Smooth muscle cell of trachea (primary cell): ENCODE data around the gene GAB2. TPM values are rescaled to one million over a fixed set of nuclear protein-coding genes. Genes with fewer than 3 reads are reported as not detected.

Source experiments
- total RNA-seq: library from RNA; depleted of rRNA; stranded (reverse); fragments of >200 nt; gene quantifications from 2 replicates; pipeline ENCODE4 v1.2.1, GENCODE V29; 2014

Gene GAB2
- 8.6 and 16.4 TPM in 2 replicates for total RNA-seq

GRCh38 chr11:78417175-78417887 lies at the start of gene GAB2:
TSS of gene GAB2 (minus strand) at chr11:78417820. CDS start at chr11:78417720, 100 bp downstream.

GRCh38 chr11:78188286-78189173 lies 229.1 kb downstream of the GAB2 start, which contains the start of the genes KCTD21 and USP35:
TSS of gene KCTD21 (minus strand) at chr11:78188626. CDS start at chr11:78174554, 14,072 bp downstream.
TSS of gene USP35 (plus strand) at chr11:78188919. CDS start at chr11:78196246, 7,327 bp downstream.

Other genes starting within 250 kb of the GAB2 start
- 15.9 and 16.9 TPM in 2 replicates for gene KCTD21, start 229.2 kb downstream of the GAB2 start, total RNA-seq
- 18.9 and 19.7 TPM in 2 replicates for gene USP35, start 228.9 kb downstream of the GAB2 start, total RNA-seq
- gene NARS2, start 157.0 kb upstream of the GAB2 start, total RNA-seq, result 12.9 and 15.9 TPM in 2 replicates